GM19351 (cell line): ENCODE measurements around the gene RNF39.
A peak's percentile ranks its signal among the peaks of the same experiment; 100 is the strongest.
"Not testable (repeated sequence)": the region's sequence is repeated elsewhere in the genome, so short reads cannot be mapped to it uniquely, and the experiment has no call there.

Experiments
- ATAC-seq: cut with Tn5 transposase; IDR thresholded peaks from one replicate; pipeline ENCODE4 v1.9.1; 2021; ENCODE audit warnings: mild to moderate bottlenecking, moderate library complexity; ENCODE audit not compliant: unreplicated experiment

Gene RNF39

DNA sequence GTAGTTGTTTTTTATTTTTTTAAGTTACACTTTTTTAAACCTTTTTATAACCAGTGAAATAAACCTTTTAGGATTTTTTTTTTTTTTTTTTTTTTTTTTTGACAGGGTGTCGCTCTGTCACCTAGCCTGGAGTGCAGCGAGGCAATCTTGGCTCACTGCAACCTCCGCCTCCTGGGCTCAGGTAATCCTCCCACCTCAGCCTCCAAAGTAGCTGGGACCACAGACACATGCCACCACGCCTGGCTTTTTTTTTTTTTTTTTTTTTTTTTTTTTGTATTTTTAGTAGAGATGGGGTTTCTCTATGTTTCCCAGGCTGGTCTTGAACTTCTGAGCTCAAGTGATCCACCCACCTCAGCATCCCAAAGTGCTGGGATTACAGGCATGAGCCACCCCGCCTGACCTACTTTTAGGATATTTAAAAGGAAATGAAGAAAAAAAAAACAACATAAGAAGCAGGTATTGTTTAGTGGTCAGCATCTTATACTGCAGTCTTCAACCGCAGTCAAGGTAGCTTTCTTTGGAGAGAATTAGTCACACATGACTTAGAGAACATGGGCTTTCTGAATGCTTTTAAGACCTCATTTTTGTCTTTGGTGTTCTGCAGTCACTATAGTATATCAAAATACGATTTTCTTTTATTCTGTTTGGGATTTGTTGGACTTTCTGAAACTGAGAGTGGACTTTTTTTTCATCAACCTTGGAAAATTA, 12.9 kb downstream of the RNF39 start:
- ATAC-seq: no peak

DNA sequence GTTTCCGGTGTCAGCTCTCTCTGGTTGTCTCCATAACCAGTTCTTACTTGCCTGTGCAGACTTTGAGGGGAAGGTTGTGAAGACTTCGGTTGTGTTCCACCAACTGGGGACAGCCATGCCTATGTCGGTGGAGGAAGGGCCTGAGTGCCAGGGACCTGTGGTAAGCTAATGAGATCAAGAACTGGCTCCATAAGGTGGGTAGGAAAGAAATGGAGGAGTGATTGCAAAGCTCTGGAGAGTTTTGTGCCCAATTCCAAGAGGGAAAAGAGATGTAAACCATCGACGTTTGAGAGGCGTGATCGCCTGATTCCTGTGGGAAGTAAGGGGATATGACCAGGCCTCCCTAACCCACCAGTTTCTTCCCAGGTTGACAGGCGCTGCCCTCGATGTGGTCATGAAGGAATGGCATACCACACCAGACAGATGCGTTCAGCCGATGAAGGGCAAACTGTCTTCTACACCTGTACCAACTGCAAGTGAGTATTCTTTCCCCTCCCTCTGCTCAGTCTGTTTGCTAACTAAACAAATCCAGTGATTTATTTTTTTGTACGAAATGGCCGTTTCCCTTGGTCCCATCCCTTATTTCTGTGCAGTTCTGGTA, 13.6 kb downstream of the RNF39 start:
- no peak for ATAC-seq

DNA sequence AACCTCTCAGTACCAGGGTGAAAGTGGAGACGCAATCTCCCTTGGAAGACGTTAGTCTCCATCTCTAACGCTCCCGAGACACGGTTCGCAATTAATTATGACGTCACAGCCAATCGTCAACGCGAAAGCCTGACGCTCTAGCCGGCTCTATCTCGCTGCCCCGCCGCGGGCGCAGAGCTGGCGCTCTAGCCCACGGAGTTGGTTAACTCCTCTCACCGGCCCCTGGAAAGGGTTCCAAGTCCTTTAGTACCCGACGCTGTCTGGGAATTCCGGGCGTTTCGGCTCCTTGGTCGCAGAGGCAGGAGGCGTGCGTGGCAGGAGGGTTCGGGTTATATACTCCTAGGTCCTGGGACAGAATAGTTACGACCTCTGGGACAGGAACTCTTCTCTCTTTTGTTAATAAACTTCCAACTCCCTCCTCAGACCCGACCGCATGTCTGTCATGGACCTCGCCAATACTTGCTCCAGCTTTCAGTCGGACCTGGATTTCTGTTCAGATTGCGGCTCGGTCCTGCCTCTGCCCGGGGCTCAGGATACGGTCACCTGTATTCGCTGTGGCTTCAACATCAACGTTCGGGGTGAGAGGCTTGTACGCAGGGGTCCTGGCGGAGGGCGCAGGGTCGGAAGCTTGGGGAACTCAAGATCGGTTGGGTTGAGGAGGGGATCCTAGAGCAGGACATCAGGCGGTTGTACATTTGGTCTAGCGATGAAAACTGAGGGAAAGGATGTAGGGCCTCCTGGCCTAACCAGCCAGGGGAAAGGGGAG, 14.3 kb downstream of the RNF39 start, which contains the start of gene POLR1H:
TSS of gene POLR1H (plus strand) at position 174 of the 766 bp plus-strand sequence. CDS start at position 434, 260 bp downstream.
- ATAC-seq: peak; percentile 84

DNA sequence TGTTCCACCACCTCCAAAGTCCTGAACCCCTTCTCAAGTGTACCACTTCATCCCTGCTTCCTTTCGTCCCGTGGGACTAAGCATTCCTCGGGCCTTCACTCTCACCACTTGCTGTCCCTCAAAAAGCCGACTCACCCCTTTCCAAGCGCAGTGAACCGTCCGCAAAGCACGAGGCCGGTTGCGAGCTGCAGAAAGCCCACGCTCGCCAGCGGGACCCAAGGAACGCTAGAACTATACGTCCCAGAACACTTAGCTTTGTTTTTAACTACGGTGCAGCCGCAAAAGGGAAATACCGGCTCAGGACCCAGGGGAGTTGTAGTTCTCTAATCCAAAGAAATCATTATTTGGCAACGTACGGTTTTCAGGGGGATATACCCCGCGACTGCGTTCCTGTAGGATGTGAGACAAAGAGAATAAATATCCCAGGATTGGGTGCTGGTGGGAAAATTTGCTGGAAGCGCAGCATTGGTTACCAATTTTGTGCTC, 14.9 kb downstream of the RNF39 start:
- peak; percentile 15 for ATAC-seq

DNA sequence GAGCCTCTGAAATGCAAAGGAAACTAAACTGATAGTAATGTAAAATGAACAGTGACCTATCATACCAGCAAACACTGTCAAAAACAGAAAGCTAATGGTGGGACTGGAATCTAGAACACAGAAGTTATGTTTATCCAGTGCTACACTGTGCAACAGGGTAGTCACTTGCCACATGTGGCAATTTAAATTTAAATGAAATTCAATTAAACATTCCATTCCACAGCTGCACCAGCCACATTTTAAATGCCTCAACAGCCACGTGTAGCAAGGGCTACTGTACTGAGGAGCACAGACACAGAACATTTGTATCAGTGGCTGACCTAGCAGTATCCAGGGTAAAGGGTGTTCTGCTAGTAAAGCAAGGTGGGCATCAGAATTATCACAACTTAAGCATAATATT, 20.1 kb downstream of the RNF39 start:
- ATAC-seq: no peak

DNA sequence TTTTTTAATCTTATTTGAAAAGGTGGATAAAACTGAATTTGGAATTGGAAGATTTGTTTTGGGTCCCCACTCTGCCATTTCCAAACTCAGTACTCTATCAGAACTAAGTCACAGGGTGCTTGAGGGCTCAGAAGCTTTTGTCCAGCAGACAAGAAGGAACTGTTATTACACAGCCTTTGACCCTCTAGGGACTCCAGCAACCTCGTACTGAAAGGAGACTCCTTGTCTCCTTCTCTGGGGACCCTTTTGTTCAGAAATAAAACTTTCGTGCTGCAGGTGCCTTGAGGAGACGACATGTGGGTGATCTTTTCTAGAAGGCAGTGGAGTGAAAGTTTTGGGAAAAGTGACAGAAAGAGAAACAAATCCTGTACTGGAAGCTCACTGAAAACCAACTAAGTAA, 21.9 kb downstream of the RNF39 start:
- no peak for ATAC-seq

DNA sequence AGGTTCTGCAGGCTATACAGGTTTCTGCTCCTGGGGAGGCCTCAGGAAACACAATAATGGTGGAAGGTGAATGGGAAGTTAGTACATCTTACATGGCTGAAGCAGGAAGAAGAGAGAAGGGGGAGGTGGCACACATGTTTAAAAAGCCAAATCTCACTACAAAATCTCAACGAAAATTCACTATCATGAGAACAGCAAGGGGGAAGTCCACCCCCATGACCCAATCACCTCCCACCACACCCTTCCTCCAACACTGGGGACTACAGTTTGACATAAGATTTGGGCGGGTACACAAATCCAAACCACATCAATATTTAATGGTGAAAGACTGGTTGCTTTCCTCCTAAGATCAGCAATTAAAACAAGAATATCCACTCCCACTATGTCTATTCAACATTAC, 28.3 kb downstream of the RNF39 start:
- ATAC-seq: no peak

DNA sequence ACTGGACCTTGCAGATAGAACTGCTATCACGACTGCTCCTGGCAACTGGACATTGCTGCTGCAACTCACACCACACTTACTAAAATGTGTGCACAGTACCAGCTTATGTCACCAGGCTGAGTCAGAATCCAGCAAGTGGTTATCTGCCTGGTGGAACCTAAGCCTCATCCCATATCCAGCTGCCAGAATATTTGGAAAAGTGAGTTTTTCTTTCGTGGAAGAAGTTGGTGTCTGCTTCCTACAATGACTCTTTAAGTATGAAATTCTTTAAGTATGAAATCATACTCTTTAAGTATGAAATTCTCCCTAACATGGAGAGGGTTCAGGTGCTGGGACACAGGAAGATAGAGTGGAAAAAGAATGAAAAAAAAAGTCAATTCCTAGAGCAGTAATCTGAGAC, 30.9 kb downstream of the RNF39 start:
- no peak for ATAC-seq

DNA sequence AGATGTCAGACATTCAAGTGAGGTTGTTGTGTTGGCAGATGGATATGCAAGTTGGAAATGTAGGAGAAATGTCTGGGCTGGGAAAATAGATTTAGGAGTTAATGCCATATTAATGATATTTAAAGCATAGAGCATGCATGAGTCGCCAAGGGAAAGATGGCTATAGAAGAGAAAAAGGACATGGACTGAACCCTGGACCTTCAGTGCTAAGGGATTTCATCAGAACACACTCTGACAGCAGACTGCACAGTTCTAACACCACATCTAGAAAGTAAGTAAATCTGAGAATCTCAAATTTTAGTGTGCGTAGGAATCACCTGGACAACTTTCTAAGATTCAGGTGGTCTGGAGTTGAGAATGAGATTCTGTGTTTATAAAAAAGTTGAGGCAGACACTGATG, 31.8 kb downstream of the RNF39 start:
- no peak for ATAC-seq

DNA sequence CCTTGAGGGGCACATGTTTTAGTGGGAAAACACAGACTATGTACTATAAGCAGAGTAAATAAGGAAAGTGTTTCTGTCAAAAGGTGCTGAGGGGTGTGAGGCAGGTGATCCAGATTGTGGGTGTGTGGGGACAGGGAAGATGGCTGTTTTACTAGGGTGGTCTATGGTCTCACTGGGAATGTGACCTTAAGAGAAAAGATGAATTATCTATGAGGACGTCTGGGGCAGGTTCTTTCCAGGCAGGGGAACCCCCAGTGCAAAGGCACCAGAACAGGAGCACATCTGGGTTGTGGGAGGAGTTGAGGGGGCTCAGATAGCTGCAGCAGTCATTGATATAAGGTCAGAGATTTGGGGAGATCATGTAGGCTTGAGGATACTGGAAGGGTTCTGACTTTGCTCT, 32.7 kb downstream of the RNF39 start:
- no peak for ATAC-seq

DNA sequence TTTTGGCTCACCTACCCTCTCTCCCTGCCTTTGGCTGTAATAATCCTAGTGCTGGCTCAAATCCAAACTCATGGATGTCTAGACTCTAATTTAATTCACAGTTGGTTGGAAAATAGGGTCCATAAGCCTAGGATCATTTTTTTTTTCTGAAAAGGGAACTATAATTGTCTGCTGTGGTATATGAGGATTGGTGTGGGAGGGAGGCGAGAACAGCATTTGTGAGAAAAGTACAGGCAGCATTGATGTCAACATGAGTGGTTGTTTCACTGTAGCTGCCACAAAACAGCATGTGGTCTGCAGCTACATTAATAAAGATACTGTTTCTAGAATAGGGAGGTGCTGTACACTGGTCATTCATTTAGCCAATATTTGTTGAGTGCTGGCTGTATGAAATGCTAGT, 33.1 kb downstream of the RNF39 start:
- ATAC-seq: no peak

DNA sequence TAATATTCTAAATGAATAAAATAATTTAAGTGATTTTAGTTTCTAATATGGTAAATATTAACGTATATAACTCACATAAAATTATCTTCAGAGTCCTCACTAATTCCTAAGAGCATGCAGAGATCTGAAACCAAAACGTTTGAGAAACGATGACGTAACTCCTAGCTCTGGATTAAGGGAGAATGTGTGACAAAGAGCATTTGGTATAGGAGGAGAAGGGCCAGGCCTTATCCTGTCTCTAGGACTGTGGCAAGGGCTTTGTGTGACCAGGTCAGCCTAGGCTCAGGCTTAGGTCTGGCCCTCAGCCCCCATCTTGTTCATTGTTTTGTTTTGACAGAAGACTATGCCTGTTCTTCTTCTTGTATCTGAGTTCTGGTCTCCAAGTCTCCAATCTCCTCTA, 33.7 kb downstream of the RNF39 start:
- no peak for ATAC-seq

DNA sequence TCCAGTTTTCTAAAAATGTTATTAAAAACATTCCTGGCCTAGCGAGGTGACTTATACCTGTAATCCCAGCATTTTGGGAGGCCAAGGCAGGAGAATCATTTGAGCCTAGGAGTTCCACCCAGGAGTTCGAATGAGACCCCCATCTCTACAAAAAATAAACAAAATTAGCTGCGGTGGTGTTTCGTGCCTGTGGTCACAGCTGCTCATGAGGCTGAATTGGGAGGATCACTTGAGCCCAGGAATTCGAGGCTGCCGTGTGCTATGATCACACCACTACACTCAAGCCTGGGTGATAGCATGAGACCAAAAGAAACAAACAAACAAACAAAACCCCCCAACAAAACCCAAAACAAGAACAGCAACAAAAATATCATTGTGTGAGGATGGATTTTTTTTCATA, 34.3 kb downstream of the RNF39 start:
- no peak for ATAC-seq

DNA sequence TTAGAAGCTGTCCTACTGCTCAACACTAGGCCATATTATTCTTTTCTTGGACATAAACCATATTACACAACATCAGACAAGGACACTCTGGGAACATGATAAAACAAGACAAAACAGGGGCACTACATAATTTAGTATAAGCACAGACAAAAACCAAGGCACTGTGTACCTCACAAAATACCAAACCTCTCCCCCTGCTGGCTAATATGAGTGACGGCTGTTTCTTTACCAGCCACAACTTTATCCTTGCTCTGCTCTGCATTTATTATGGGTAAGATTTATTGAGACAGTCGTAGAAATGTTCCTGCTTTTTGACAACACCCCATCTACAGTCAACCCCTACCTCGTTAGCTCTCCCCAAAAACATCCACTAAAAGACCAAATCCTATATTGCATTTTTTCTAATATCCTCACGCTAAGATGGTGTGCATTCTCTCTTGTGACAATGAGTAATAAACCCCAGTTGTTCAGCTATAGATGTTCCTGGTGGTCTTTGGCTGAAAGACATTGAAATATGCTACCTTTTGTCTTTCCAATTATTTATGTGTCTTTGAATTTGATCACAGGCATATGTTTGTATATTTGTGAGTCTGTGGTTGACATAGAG, 38.3 kb downstream of the RNF39 start:
- no peak for ATAC-seq

DNA sequence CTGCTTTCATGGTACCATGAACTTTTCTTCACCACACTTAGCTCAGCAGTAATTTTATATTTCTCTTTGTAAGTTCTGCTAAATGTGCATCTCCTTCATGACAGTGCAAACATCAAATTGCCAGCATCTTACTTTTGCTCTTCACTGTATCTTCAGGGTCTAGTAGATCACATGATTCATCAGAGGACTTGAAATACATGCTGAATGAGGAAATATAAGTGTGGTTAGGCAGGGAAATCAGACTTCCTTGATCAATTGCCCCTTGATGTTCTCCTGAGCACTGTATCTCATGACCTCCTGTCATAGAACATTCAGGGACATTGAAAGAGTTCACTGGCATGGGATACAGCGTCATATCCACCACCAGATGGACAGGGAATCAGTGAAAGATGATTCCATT, 39.8 kb downstream of the RNF39 start:
- ATAC-seq: no peak

DNA sequence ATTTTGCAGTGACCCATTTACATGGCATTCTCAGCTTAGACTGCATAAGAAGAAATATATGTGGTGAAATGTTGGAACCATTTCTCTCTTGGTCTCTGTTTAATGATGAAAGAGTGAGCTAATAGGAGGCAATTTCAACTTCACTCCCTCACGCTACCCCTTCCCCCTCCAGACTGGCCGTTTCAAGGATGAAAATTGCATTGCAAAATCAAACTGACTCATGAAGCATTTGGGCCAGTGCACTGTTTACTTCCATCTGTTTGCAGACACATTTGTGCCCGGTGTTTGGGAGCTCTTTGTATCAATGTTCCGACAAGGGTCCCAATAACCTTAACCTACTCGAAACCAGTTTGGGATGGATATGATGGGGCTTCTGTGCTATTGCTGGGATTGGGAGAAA, 42.1 kb downstream of the RNF39 start:
- ATAC-seq: not testable (repeated sequence)

DNA sequence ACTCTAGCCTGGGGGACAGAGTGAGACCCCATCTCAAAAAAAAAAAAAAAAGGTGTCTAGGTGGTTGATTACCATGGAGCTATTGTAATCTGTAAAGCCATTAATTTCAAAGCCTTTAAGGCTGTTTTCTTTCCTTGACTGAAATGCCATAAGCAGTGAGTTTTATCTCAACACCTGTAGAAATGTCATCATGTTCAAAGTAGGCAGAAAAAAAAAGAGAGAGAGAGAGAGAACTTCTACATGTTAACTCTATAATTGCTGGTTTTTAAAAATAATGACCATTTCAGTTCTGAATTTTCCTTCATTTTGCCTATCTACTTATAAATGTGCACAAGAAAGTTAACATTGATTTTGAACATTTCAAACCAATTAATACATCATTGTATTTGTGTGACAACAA, 44.2 kb downstream of the RNF39 start:
- ATAC-seq: no peak

DNA sequence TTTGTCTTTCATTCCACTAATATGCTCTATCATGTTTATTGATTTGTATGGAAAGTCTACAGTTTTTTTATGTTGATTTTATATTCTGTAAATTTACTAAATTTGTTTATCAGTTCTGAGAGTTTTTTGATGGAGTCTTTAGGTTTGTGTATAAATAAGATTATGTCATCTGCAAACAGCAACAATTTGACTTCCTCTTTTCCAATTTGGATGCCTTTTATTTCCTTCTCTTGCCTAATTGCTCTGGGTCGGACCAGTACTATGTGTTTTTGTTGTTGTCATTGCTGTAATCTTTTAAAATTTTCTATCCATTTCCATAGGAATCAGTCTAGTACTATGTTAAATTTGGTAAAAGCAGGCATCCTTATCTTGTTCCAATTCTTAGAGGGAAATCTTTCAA, 46.0 kb downstream of the RNF39 start:
- ATAC-seq: no peak

DNA sequence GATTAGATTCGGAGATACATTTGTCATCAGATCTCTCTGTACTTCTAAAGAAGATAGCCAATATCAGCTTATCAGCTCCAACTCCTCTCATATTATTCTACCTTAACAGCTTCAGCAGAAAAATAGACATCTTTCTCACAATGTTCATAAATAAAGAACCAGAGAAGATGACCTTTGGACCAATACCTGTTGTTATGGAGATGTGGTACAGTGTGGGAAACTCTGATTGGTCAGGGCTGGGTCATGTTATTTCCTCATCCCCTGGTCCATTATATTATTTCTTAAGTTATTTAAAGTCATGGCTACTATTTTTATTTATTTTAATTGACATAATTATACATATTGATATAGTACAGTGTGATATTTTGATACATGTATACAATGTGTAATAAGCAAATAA, 50.4 kb downstream of the RNF39 start:
- ATAC-seq: no peak

DNA sequence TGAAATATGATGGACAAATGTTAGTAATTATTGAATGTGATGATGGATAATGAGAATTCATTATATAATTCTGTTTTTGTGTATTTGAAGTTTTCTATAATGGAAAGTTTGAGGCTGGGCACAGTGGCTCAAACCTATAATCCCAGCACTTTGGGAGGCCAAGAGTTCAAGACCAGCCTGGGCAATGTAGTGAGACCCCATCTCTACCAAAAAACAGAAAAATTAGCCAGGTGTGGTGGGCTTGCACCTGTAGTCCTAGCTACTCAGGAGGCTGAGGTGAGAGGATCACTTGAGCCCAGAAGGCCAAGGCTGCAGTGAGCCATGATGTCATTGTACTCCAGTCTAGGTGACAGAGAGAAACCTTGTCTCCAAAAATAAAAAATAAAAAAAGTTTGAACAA, 52.9 kb downstream of the RNF39 start:
- not testable (repeated sequence) for ATAC-seq

DNA sequence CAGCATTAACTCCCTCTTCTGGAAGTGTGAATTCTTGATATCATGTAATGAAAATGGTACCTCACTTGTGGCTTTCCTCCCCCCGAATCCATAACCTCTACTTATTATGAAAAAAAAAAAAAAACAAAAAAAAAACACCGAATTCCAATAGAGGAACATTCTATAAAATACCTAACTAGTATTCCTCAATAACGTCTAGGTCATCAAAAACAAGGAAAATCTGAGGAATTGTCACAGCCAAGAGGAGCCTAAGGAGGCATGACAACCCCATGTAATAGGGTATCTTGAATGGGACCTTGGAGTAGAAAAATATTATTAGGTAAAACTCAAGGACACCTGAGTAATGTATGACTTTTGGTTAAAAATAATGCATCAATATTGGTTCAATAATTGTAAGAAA, 53.4 kb downstream of the RNF39 start:
- no peak for ATAC-seq

DNA sequence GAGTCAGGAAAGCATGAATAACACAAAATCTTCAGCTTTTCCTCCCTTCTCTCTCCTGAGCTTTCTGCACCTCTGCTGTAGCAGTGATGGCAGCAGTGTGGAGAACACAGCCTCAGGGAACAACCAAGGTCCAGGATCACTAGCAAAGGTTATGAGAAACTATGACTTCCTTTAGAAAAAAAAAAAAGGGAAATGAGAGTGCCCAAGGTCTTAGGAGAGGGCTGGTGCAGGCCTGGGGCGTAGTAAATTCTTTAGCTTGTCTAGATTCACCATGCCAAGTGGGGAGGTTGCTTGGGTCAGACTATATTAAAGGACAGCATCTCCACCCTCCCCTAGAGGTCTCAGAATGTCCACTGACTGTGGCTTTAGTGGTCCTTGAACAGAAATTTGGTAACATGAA, 54.9 kb downstream of the RNF39 start:
- no peak for ATAC-seq
